RWPE2 (cell line): ENCODE measurements around the gene HMGB4.

ENCODE experiments used
- ATAC-seq: fragments of 200-7000 bp; cut with Tn5 transposase; 3 replicates; pipeline ENCODE4 v1.9.1; 2021; ENCODE audit warnings: low read depth
- DNase-seq: peaks from one replicate; pipeline ENCODE4 v3.0.0-alpha.2; 2020; ENCODE audit warnings: low spot score
- H3K27ac ChIP-seq: fragments of 450-650 bp; 2 replicates; pipeline ENCODE4 v1.5.1; 2017; ENCODE audit warnings: mild to moderate bottlenecking; ENCODE audit not compliant: poor library complexity, severe bottlenecking
- H3K27me3 ChIP-seq: fragments of 250-450 bp; sonication (Bioruptor Pico); 2 replicates; pipeline ENCODE4 v1.5.1; 2021; ENCODE audit warnings: mild to moderate bottlenecking, moderate library complexity; ENCODE audit not compliant: insufficient read depth, poor library complexity, severe bottlenecking
- H3K36me3 ChIP-seq: fragments of 250-450 bp; sonication (Bioruptor Pico); 2 replicates; pipeline ENCODE4 v1.5.1; 2020; ENCODE audit warnings: low read depth, mild to moderate bottlenecking, moderate library complexity
- H3K4me1 ChIP-seq: fragments of 250-450 bp; sonication (Bioruptor Pico); 2 replicates; pipeline ENCODE4 v1.5.1; 2021; ENCODE audit warnings: mild to moderate bottlenecking, moderate library complexity; ENCODE audit not compliant: insufficient read depth, poor library complexity, severe bottlenecking
- H3K4me3 ChIP-seq: fragments of 250-450 bp; sonication (Bioruptor Pico); 2 replicates; pipeline ENCODE4 v1.5.1; 2021; ENCODE audit warnings: mild to moderate bottlenecking, moderate library complexity; ENCODE audit not compliant: severe bottlenecking
- H3K9me3 ChIP-seq: fragments of 250-450 bp; sonication (Bioruptor Pico); 2 replicates; pipeline ENCODE4 v1.5.1; 2021; ENCODE audit warnings: mild to moderate bottlenecking, moderate library complexity; ENCODE audit not compliant: severe bottlenecking
- TF ChIP-seq, protein P1 (sequence below): fragments of 450-650 bp; IDR thresholded peaks from one replicate; pipeline ENCODE4 v1.5.1; 2017; ENCODE audit warnings: mild to moderate bottlenecking, moderate library complexity; ENCODE audit not compliant: poor library complexity, severe bottlenecking

HMGB4 gene

GRCh38 chr1:33902486-33903209, 38.8 kb downstream of the HMGB4 start:
- H3K27me3 ChIP-seq, result no peaks in the 10 kb centered on the region
- H3K9me3 ChIP-seq, result peaks cover 2% of the 10 kb centered on the region
- TF ChIP-seq, protein P1, sequence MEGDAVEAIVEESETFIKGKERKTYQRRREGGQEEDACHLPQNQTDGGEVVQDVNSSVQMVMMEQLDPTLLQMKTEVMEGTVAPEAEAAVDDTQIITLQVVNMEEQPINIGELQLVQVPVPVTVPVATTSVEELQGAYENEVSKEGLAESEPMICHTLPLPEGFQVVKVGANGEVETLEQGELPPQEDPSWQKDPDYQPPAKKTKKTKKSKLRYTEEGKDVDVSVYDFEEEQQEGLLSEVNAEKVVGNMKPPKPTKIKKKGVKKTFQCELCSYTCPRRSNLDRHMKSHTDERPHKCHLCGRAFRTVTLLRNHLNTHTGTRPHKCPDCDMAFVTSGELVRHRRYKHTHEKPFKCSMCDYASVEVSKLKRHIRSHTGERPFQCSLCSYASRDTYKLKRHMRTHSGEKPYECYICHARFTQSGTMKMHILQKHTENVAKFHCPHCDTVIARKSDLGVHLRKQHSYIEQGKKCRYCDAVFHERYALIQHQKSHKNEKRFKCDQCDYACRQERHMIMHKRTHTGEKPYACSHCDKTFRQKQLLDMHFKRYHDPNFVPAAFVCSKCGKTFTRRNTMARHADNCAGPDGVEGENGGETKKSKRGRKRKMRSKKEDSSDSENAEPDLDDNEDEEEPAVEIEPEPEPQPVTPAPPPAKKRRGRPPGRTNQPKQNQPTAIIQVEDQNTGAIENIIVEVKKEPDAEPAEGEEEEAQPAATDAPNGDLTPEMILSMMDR, result no peak
- no peaks in the 10 kb centered on the region for H3K4me1 ChIP-seq
- no peaks in the 10 kb centered on the region for H3K36me3 ChIP-seq
- DNase-seq (no peak), ATAC-seq (no peak)
- no peak overlapping the region for H3K27ac ChIP-seq
- no peak overlapping the region for H3K4me3 ChIP-seq

GRCh38 chr1:33903210-33903589, 39.3 kb downstream of the HMGB4 start:
- ATAC-seq, result no peak

GRCh38 chr1:33905241-33905640, 41.4 kb downstream of the HMGB4 start:
- no peaks in the 10 kb centered on the region for H3K4me1 ChIP-seq
- TF ChIP-seq, protein P1, result no peak
- H3K27ac ChIP-seq, result no peak overlapping the region
- no peaks in the 10 kb centered on the region for H3K27me3 ChIP-seq
- no peaks in the 10 kb centered on the region for H3K36me3 ChIP-seq
- DNase-seq (no peak), ATAC-seq (no peak)
- H3K9me3 ChIP-seq, result peaks cover 2% of the 10 kb centered on the region
- H3K4me3 ChIP-seq, result no peak overlapping the region

More at GRCh38 chr1:33903210-33903589, 39.3 kb downstream of the HMGB4 start:
- no peaks in the 10 kb centered on the region for H3K27me3 ChIP-seq
- H3K36me3 ChIP-seq, result no peaks in the 10 kb centered on the region
- H3K4me3 ChIP-seq, result no peak overlapping the region
- no peaks in the 10 kb centered on the region for H3K4me1 ChIP-seq
- TF ChIP-seq, protein P1, result no peak
- H3K9me3 ChIP-seq, result peaks cover 2% of the 10 kb centered on the region
- H3K27ac ChIP-seq, result no peak overlapping the region
- no peak for DNase-seq

DNA sequence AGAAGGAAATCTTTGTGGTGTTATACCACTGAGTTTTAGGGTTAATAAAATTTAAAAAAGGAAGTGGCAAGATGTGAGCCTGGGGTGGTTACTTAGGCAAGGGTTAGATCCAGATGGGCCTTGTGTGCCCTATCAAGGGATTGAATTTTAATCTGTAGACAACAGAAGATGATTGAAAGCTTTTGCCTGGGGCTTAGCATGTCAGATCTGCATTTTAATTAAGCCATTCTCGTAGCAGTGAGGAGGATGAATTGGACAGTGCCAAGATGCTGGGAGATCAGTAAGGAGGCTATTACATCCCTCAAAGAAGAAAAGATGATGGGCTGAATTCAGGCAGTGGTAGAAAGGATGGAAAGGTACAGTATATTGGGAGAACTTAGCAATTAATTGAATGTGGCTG, 42.3 kb downstream of the HMGB4 start:
- ATAC-seq, result no peak
- Histone ChIP-seq H3K4me3 (no peak overlapping the region), H3K4me1 (no peaks in the 10 kb centered on the region), H3K27me3 (no peaks in the 10 kb centered on the region), H3K36me3 (no peaks in the 10 kb centered on the region), H3K27ac (no peak overlapping the region), H3K9me3 (peaks cover 2% of the 10 kb centered on the region)
- DNase-seq, result no peak
- TF ChIP-seq, protein P1, result no peak

GRCh38 chr1:33908324-33908956, 44.6 kb downstream of the HMGB4 start:
- no peak for ATAC-seq
- TF ChIP-seq, protein P1, result no peak
- Histone ChIP-seq H3K27me3 (no peaks in the 10 kb centered on the region), H3K36me3 (no peaks in the 10 kb centered on the region), H3K27ac (no peak overlapping the region), H3K4me1 (no peaks in the 10 kb centered on the region), H3K4me3 (no peak overlapping the region), H3K9me3 (no peaks in the 10 kb centered on the region)
- no peak for DNase-seq
